Upper lobe of left lung (tissue), 6 donors: ENCODE results near the gene MYO1H. TPM values are rescaled to one million over a fixed set of nuclear protein-coding genes. Genes with fewer than 3 reads are reported as not detected.

ENCODE experiments used
- ATAC-seq, 2 donors: fragments of 200-7000 bp; cut with Tn5 transposase; one replicate each; pipeline ENCODE4 v1.9.1; 2022; ENCODE audit warnings: mild to moderate bottlenecking in 2 of 2, moderate library complexity in 2 of 2; ENCODE audit not compliant: low FRiP score in 2 of 2
- DNase-seq, 2 donors: peaks; one replicate each; pipeline ENCODE4 v3.0.0-alpha.2; 2019 to 2020
- H3K27ac ChIP-seq, 4 donors: fragments of 200-600 bp; sonication (generic); one replicate each; pipeline ENCODE4 v1.5.1; 2016 to 2019
- H3K27me3 ChIP-seq, 4 donors: fragments of 200-600 bp; sonication (generic); one replicate each; pipeline ENCODE4 v1.5.1; 2017 to 2019
- H3K36me3 ChIP-seq, 4 donors: fragments of 200-600 bp; sonication (generic); one replicate each; pipeline ENCODE4 v1.5.1; 2016 to 2019
- H3K4me1 ChIP-seq, 4 donors: fragments of 200-600 bp; sonication (generic); one replicate each; pipeline ENCODE4 v1.5.1; 2018 to 2019
- H3K4me3 ChIP-seq, 4 donors: fragments of 200-600 bp; sonication (generic); one replicate each; pipeline ENCODE4 v1.5.1; 2017 to 2019; ENCODE audit warnings: mild to moderate bottlenecking in 2 of 4, moderate library complexity in 1 of 4
- H3K9me3 ChIP-seq, 4 donors: fragments of 200-600 bp; sonication (generic); one replicate each; pipeline ENCODE4 v1.5.1; 2018 to 2019
- CTCF ChIP-seq, 6 experiments: fragments of 450-650 bp in 4 of 6; fragments of 200-600 bp in 2 of 6; sonication (generic) in 2 of 6; IDR thresholded peaks; one replicate each; pipeline ENCODE4 v1.5.1; 2016 to 2019; ENCODE audit warnings: antibody characterized with exemption in 6 of 6
- EP300 ChIP-seq, 4 donors: sonication (generic); formaldehyde crosslinking; IDR thresholded peaks; one replicate each; pipeline ENCODE4 v1.5.1; 2017; ENCODE audit warnings: antibody characterized with exemption in 4 of 4, control low read depth in 2 of 4
- POLR2A ChIP-seq, 4 donors: fragments of 450-650 bp; IDR thresholded peaks; one replicate each; pipeline ENCODE4 v1.5.1; 2016 to 2017; ENCODE audit warnings: antibody characterized with exemption in 4 of 4, mild to moderate bottlenecking in 2 of 4
- POLR2AphosphoS5 ChIP-seq, 2 donors: sonication (generic); formaldehyde crosslinking; IDR thresholded peaks; one replicate each; pipeline ENCODE4 v1.5.1; 2017; ENCODE audit warnings: antibody characterized with exemption in 2 of 2
- WGBS, 2 donors: methylation state at CpG; one replicate each; pipeline ENCODE4 v1.1.5; 2017 to 2018; 5-methylcytosine and 5-hydroxymethylcytosine counted together
- total RNA-seq, 6 donors: library from RNA; depleted of rRNA in 4 of 6; stranded (reverse); fragments of >200 nt in 4 of 6; gene quantifications; one replicate each; pipeline versions ENCODE4 v1.1.0 to v1.2.1, GENCODE V29; 2016 to 2021
- donor health status: DM: no; HTN: no; CAD: no; lungs with moderate emphysema.
- donor health status: DM: no; HTN: yes; CAD: no; lungs with severe emphysema.

The MYO1H gene
- total RNA-seq, 6 donors from 2014 or later, result 0.17 to 0.51 (median 0.46) TPM; not detected in 3

- WGBS, 2 donors, result 87 to 99% methylated on average over 7 of the region's 7 CpGs
Observed at GRCh38 chr12:109494348-109494881, 146.7 kb downstream of the MYO1H start.

GRCh38 chr12:109495012-109495411 lies 147.3 kb downstream of the MYO1H start:
- ATAC-seq, result no peak
- peaks cover 40 to 94% (median 64%) of the 10 kb centered on the region in 4 donors for H3K36me3 ChIP-seq
- H3K27ac ChIP-seq, result no peak overlapping the region
- DNase-seq, result no peak
- no peaks in the 10 kb centered on the region for H3K27me3 ChIP-seq
- no peak overlapping the region for H3K4me3 ChIP-seq
- H3K4me1 ChIP-seq, result no peaks in the 10 kb centered on the region
- TF ChIP-seq CTCF (IDR thresholded peaks at IDR 0.05), result no peak
- TF ChIP-seq POLR2A (IDR thresholded peaks at IDR 0.05), result no peak
- TF ChIP-seq POLR2AphosphoS5 (IDR thresholded peaks at IDR 0.05), result no peak
- TF ChIP-seq EP300 (IDR thresholded peaks at IDR 0.05), result no peak
- H3K9me3 ChIP-seq, result no peaks in the 10 kb centered on the region

More at GRCh38 chr12:109494348-109494881, 146.7 kb downstream of the MYO1H start:
- Histone ChIP-seq H3K27ac (no peak overlapping the region), H3K4me1 (no peaks in the 10 kb centered on the region), H3K27me3 (no peaks in the 10 kb centered on the region), H3K36me3 (peaks cover 37 to 94% (median 66%) of the 10 kb centered on the region in 4 donors), H3K9me3 (no peaks in the 10 kb centered on the region), H3K4me3 (no peak overlapping the region)
- no peak for DNase-seq
- ATAC-seq, result no peak
- TF ChIP-seq POLR2AphosphoS5 (IDR thresholded peaks at IDR 0.05), result no peak
- TF ChIP-seq EP300 (IDR thresholded peaks at IDR 0.05), result no peak
- TF ChIP-seq POLR2A (IDR thresholded peaks at IDR 0.05), result no peak
- no peak for TF ChIP-seq CTCF (IDR thresholded peaks at IDR 0.05)

GRCh38 chr12:109496306-109496705 lies 148.6 kb downstream of the MYO1H start:
- ATAC-seq (no peak), DNase-seq (no peak)
- Histone ChIP-seq H3K4me1 (no peaks in the 10 kb centered on the region), H3K9me3 (no peaks in the 10 kb centered on the region), H3K4me3 (no peak overlapping the region), H3K27ac (no peak overlapping the region), H3K36me3 (peaks cover 39 to 94% (median 66%) of the 10 kb centered on the region in 4 donors), H3K27me3 (no peaks in the 10 kb centered on the region)
- no peak for TF ChIP-seq EP300 (IDR thresholded peaks at IDR 0.05)
- TF ChIP-seq CTCF (IDR thresholded peaks at IDR 0.05), result no peak
- TF ChIP-seq POLR2A (IDR thresholded peaks at IDR 0.05), result no peak
- no peak for TF ChIP-seq POLR2AphosphoS5 (IDR thresholded peaks at IDR 0.05)

- no peak for ATAC-seq
- H3K4me1 ChIP-seq, result no peaks in the 10 kb centered on the region
- no peak for TF ChIP-seq POLR2AphosphoS5 (IDR thresholded peaks at IDR 0.05)
- no peak for TF ChIP-seq POLR2A (IDR thresholded peaks at IDR 0.05)
- TF ChIP-seq CTCF (IDR thresholded peaks at IDR 0.05), result no peak
- no peak for TF ChIP-seq EP300 (IDR thresholded peaks at IDR 0.05)
- peaks cover 41 to 97% (median 74%) of the 10 kb centered on the region in 4 donors for H3K36me3 ChIP-seq
- H3K27ac ChIP-seq, result no peak overlapping the region
- no peak overlapping the region for H3K4me3 ChIP-seq
- no peaks in the 10 kb centered on the region for H3K9me3 ChIP-seq
- WGBS, 2 donors, result 90 to 96% methylated on average over 7 of the region's 7 CpGs
- no peaks in the 10 kb centered on the region for H3K27me3 ChIP-seq
- no peak for DNase-seq
Observed at GRCh38 chr12:109497675-109498074, 150.0 kb downstream of the MYO1H start.

Other genes with a start within 250 kb of the MYO1H start
- 100 to 1,000 TPM in 2 of 6 donors, 10 to 100 TPM in 4; 26.3 to 202 (median 36.3) TPM for gene ACACB, start 231.3 kb upstream of the MYO1H start, total RNA-seq
- gene FOXN4, start 38.6 kb upstream of the MYO1H start, total RNA-seq, result 1 to 10 TPM in 2 of 6 donors, under 1 TPM in 1, not detected in 3; 0.49 to 5.2 (median 1.1) TPM
- gene KCTD10, start 129.4 kb downstream of the MYO1H start, total RNA-seq, result 10 to 100 TPM; 50.6 to 70.2 (median 63.0) TPM
- gene UBE3B, start 129.7 kb downstream of the MYO1H start, total RNA-seq, result 10 to 100 TPM; 27.0 to 69.1 (median 44.7) TPM
- 10 to 100 TPM; 14.9 to 68.8 (median 39.2) TPM for gene MMAB, start 225.6 kb downstream of the MYO1H start, total RNA-seq
- gene MVK, start 225.9 kb downstream of the MYO1H start, total RNA-seq, result 10 to 100 TPM; 22.2 to 56.2 (median 41.5) TPM